ENCODE results near the gene UBA3. TPM values are rescaled to one million over a fixed set of nuclear protein-coding genes. Genes with fewer than 3 reads are reported as not detected.

The UBA3 gene
- total RNA-seq, 4 donors from 2014 or later = 39.5 to 72.3 (median 46.1) TPM

- Histone ChIP-seq H3K27me3 (no peaks in the 10 kb centered on the region), H3K4me3 (no peak overlapping the region), H3K27ac (replicated peaks in 1 of 4) (peak overlapping the region in 3 of 4 donors; percentile 10 to 44 (median 43)), H3K36me3 (peaks cover 8 to 48% (median 32%) of the 10 kb centered on the region in 4 donors), H3K9me3 (no peaks in the 10 kb centered on the region), H3K4me1 (peaks cover 31 to 40% (median 34%) of the 10 kb centered on the region in 4 donors)
- 24% methylated on average over 3 of the region's 3 CpGs for WGBS
- DNase-seq (ENCODE audit: extremely low spot score) = no peak
- TF ChIP-seq EP300 (IDR thresholded peaks at IDR 0.05) (no peak), POLR2AphosphoS5 (IDR thresholded peaks at IDR 0.05) (no peak), CTCF (IDR thresholded peaks at IDR 0.05) (no peak), POLR2A (IDR thresholded peaks at IDR 0.05; ENCODE audit: low read depth) (no peak)
- intact Hi-C loops (cut with DNase I) = no loop called here
Measured at GRCh38 chr3:69105320-69105719, 25.2 kb upstream of the UBA3 start.

GRCh38 chr3:69104586-69104985, 24.4 kb upstream of the UBA3 start:
- intact Hi-C loops (cut with DNase I) = no loop called here
- no peak overlapping the region for H3K27ac ChIP-seq (replicated peaks in 1 of 4)
- no peak for TF ChIP-seq POLR2AphosphoS5 (IDR thresholded peaks at IDR 0.05)
- no peak for TF ChIP-seq POLR2A (IDR thresholded peaks at IDR 0.05; ENCODE audit: low read depth)
- TF ChIP-seq CTCF (IDR thresholded peaks at IDR 0.05) = no peak
- TF ChIP-seq EP300 (IDR thresholded peaks at IDR 0.05) = no peak
- peaks cover 8 to 48% (median 33%) of the 10 kb centered on the region in 4 donors for H3K36me3 ChIP-seq
- peaks cover 31 to 47% (median 41%) of the 10 kb centered on the region in 4 donors for H3K4me1 ChIP-seq
- 79% methylated on average over 8 of the region's 8 CpGs for WGBS
- no peak for DNase-seq (ENCODE audit: extremely low spot score)
- no peaks in the 10 kb centered on the region for H3K27me3 ChIP-seq
- H3K9me3 ChIP-seq = no peaks in the 10 kb centered on the region
- no peak overlapping the region for H3K4me3 ChIP-seq

GRCh38 chr3:69103123-69103522, 23.0 kb upstream of the UBA3 start:
- peaks cover 31 to 56% (median 53%) of the 10 kb centered on the region in 4 donors for H3K4me1 ChIP-seq
- WGBS = 92% methylated on average over 3 of the region's 3 CpGs

GRCh38 chr3:69102384-69102783, 22.2 kb upstream of the UBA3 start:
- no peak for TF ChIP-seq EP300 (IDR thresholded peaks at IDR 0.05)
- no peak for TF ChIP-seq CTCF (IDR thresholded peaks at IDR 0.05)
- no peak for TF ChIP-seq POLR2A (IDR thresholded peaks at IDR 0.05; ENCODE audit: low read depth)
- WGBS = 92% methylated on average over 4 of the region's 4 CpGs
- Histone ChIP-seq H3K27me3 (no peaks in the 10 kb centered on the region), H3K9me3 (no peaks in the 10 kb centered on the region), H3K4me3 (no peak overlapping the region), H3K4me1 (peaks cover 36 to 63% (median 59%) of the 10 kb centered on the region in 4 donors), H3K27ac (replicated peaks in 1 of 4) (no peak overlapping the region), H3K36me3 (peaks cover 8 to 43% (median 35%) of the 10 kb centered on the region in 4 donors)
- intact Hi-C loops (cut with DNase I) = no loop called here
- DNase-seq (ENCODE audit: extremely low spot score) = no peak

More at GRCh38 chr3:69103123-69103522, 23.0 kb upstream of the UBA3 start:
- intact Hi-C loops (cut with DNase I) = no loop called here
- H3K27ac ChIP-seq (replicated peaks in 1 of 4) = no peak overlapping the region
- no peak for DNase-seq (ENCODE audit: extremely low spot score)
- no peak for TF ChIP-seq CTCF (IDR thresholded peaks at IDR 0.05)
- TF ChIP-seq EP300 (IDR thresholded peaks at IDR 0.05) = no peak
- TF ChIP-seq POLR2AphosphoS5 (IDR thresholded peaks at IDR 0.05) = no peak
- TF ChIP-seq POLR2A (IDR thresholded peaks at IDR 0.05; ENCODE audit: low read depth) = no peak
- peaks cover 8 to 48% (median 33%) of the 10 kb centered on the region in 4 donors for H3K36me3 ChIP-seq
- no peak overlapping the region for H3K4me3 ChIP-seq
- H3K27me3 ChIP-seq = no peaks in the 10 kb centered on the region
- H3K9me3 ChIP-seq = no peaks in the 10 kb centered on the region

- DNase-seq (ENCODE audit: extremely low spot score) = no peak
- intact Hi-C loops (cut with DNase I) = no loop called here
- peaks cover 8 to 39% (median 28%) of the 10 kb centered on the region in 4 donors for H3K36me3 ChIP-seq
Measured at GRCh38 chr3:69099576-69099975, 19.4 kb upstream of the UBA3 start.

More at GRCh38 chr3:69099576-69099975, 19.4 kb upstream of the UBA3 start:
- Histone ChIP-seq H3K9me3 (no peaks in the 10 kb centered on the region), H3K4me1 (peaks cover 44 to 68% (median 67%) of the 10 kb centered on the region in 4 donors), H3K27me3 (no peaks in the 10 kb centered on the region), H3K4me3 (no peak overlapping the region), H3K27ac (replicated peaks in 1 of 4) (no peak overlapping the region)
- 81% methylated on average over 4 of the region's 4 CpGs for WGBS
- TF ChIP-seq EP300 (IDR thresholded peaks at IDR 0.05) (no peak), CTCF (IDR thresholded peaks at IDR 0.05) (no peak), POLR2A (IDR thresholded peaks at IDR 0.05; ENCODE audit: low read depth) (no peak), POLR2AphosphoS5 (IDR thresholded peaks at IDR 0.05) (no peak)
